Thymus (tissue), 11 donors: ENCODE measurements around the gene ASCL3. TPM values are rescaled to one million over a fixed set of nuclear protein-coding genes. Genes with fewer than 3 reads are reported as not detected.

Experiments
- DNase-seq, 9 donors: peaks; one replicate each; pipeline ENCODE4 v3.0.0-alpha.2; 2013; ENCODE audit warnings: low spot score in 9 of 9, low read depth in 6 of 9, missing footprints in 1 of 9
- H3K27ac ChIP-seq, 2 donors: one replicate each; pipeline ENCODE4 v1.5.1; 2013; ENCODE audit warnings: control low read depth in 1 of 2, low read depth in 1 of 2, low read length in 1 of 2, mild to moderate bottlenecking in 1 of 2, moderate library complexity in 1 of 2
- H3K27me3 ChIP-seq, 2 donors: one replicate each; pipeline ENCODE4 v1.5.1; 2013; ENCODE audit warnings: low read length in 1 of 2; ENCODE audit not compliant: control insufficient read depth in 2 of 2, insufficient read depth in 1 of 2
- H3K36me3 ChIP-seq, 2 donors: one replicate each; pipeline ENCODE4 v1.5.1; 2013; ENCODE audit warnings: low read length in 1 of 2, mild to moderate bottlenecking in 1 of 2, moderate library complexity in 1 of 2; ENCODE audit not compliant: control insufficient read depth in 2 of 2, insufficient read depth in 2 of 2
- H3K4me1 ChIP-seq, 2 donors: one replicate each; pipeline ENCODE4 v1.5.1; 2013; ENCODE audit warnings: low read length in 2 of 2; ENCODE audit not compliant: control insufficient read depth in 2 of 2, insufficient read depth in 2 of 2
- H3K4me3 ChIP-seq, 2 donors: one replicate each; pipeline ENCODE4 v1.5.1; 2013; ENCODE audit warnings: low read length in 2 of 2, control low read depth in 1 of 2, mild to moderate bottlenecking in 1 of 2
- H3K9me3 ChIP-seq, 2 donors: one replicate each; pipeline ENCODE4 v1.5.1; 2013; ENCODE audit warnings: low read length in 1 of 2, mild to moderate bottlenecking in 1 of 2; ENCODE audit not compliant: control insufficient read depth in 2 of 2, insufficient read depth in 1 of 2
- WGBS: extraction: QIAGEN DNeasy Blood & Tissue Kit; methylation state at CpG from one replicate; pipeline ENCODE4 v1.1.7; 2013; 5-methylcytosine and 5-hydroxymethylcytosine counted together
- polyA plus RNA-seq: library from polyadenylated mRNA; stranded (reverse); fragments of 200-250 nt; gene quantifications from one replicate; pipeline ENCODE4 v1.2.3, GENCODE V29; 2013
- total RNA-seq: library from RNA; stranded (reverse); fragments of 120-200 nt; gene quantifications from one replicate; pipeline ENCODE4 v1.2.4, GENCODE V29; 2013
- donor health status: healthy.

The ASCL3 gene
- total and polyA plus RNA-seq, 2 donors: 2.9 TPM; not detected in 1

DNA sequence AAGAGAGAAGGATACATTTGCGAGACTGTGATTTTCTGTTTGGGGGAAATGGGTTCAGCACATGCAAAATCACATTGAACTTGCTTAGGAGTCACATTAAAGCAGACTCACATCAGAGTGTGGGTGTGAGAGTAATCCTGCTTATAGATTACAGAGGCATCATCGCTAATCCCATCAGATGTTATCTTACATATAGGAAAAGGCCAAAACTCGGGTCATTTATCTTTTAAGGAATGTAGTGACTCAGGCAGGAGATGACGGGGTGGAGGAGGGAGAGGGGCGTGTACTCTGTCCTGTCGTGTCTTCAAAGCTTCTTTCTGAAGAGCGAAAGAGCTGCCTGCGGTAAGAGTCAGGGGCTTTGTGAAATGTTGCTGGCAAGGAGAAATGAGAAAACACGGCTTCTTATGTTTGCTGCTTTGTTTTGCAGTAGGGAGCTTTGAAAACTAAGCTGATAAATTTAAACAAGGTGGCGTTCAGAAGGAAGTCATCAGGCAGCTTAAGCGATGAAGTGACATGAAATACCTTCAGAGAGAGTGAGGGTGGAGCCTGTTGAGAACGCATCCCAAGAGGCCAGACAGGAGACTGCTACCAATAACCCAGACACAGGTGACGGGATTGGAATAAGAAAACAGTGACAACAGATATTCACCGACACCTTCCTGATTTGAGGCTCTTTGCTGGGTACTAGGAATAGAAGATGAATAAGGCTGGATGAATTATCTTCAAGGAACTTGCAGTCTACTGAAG, 7.9 kb downstream of the ASCL3 start:
- H3K4me3 ChIP-seq: no peak overlapping the region
- 88% methylated on average over 14 of the region's 14 CpGs for WGBS
- H3K36me3 ChIP-seq: no peaks in the 10 kb centered on the region
- peak overlapping the region; percentile 22 to 36 for H3K27ac ChIP-seq
- DNase-seq: peak in 1 of 9 donors; percentile 25
- H3K9me3 ChIP-seq: no peaks in the 10 kb centered on the region
- peaks cover 0 to 6% of the 10 kb centered on the region in 2 donors for H3K4me1 ChIP-seq
- H3K27me3 ChIP-seq: no peaks in the 10 kb centered on the region

DNA sequence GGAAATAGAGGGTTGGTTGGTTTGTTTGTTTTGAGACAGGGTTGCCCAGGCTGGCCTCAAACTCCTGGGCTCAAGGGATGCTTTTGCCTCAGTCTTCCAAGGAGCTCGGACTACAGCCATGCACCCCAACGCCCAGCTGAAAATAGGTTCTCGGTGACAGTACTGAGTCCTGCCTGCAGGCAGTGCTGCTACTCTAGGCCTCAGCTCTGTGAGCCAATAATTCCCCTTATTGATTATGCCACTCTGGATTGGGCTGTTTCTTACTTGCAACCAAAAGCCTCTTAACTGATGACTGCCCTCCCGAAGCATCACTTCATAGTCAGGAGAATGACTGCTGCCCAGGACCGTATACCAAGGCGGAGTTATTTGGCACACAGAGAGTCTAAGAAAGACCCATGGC, 8.9 kb downstream of the ASCL3 start:
- H3K27me3 ChIP-seq: no peaks in the 10 kb centered on the region
- H3K4me1 ChIP-seq: peaks cover 0 to 6% of the 10 kb centered on the region in 2 donors
- H3K27ac ChIP-seq: no peak overlapping the region
- WGBS: 96% methylated on average over 6 of the region's 6 CpGs
- no peaks in the 10 kb centered on the region for H3K9me3 ChIP-seq
- DNase-seq: no peak
- H3K4me3 ChIP-seq: no peak overlapping the region
- no peaks in the 10 kb centered on the region for H3K36me3 ChIP-seq

DNA sequence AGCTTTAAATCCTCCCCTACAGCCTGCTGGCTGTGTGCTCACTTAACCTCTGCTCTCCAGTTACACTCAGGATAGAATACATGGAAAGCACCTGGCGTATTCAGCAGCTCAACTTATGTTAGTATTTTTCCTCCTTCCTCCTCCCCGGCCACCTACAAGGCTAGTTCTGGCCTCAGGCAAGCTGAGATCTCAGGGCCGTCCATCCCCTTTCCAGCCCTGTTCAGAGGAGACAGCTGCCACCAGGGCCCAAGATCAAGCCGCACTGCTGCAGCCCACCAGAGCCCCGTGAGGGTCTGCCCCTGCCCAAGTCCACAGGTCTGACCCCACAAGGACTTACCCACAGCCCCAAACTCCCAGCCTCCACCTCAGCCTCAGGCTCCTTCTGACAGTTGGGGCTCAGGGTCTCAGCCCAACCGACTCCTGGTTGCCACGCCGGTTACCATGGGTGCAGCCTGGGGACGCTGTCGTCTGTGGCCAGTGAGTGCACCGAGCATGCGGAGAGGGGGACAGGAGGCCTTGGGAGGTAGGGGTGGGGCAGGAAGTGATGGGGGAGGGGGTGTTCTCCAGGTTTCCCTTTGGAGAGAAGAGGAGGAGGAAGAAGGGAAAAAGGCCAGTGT, 10.1 kb downstream of the ASCL3 start, which contains the start of gene C11orf16:
C11orf16 (minus strand) TSS at position 384 of the 617 bp plus-strand sequence. CDS start 639 bp downstream, outside the sequence.
- Histone ChIP-seq H3K27ac (peak within 1 kb of the TSS; percentile 58 to 68), H3K4me3 (no peak within 1 kb of the TSS), H3K9me3 (no peaks in the 10 kb centered on the region), H3K4me1 (peaks cover 0 to 10% of the 10 kb centered on the region in 2 donors), H3K27me3 (no peaks in the 10 kb centered on the region), H3K36me3 (no peaks in the 10 kb centered on the region)
- WGBS: 93% methylated on average over 12 of the region's 12 CpGs
- DNase-seq: no peak

DNA sequence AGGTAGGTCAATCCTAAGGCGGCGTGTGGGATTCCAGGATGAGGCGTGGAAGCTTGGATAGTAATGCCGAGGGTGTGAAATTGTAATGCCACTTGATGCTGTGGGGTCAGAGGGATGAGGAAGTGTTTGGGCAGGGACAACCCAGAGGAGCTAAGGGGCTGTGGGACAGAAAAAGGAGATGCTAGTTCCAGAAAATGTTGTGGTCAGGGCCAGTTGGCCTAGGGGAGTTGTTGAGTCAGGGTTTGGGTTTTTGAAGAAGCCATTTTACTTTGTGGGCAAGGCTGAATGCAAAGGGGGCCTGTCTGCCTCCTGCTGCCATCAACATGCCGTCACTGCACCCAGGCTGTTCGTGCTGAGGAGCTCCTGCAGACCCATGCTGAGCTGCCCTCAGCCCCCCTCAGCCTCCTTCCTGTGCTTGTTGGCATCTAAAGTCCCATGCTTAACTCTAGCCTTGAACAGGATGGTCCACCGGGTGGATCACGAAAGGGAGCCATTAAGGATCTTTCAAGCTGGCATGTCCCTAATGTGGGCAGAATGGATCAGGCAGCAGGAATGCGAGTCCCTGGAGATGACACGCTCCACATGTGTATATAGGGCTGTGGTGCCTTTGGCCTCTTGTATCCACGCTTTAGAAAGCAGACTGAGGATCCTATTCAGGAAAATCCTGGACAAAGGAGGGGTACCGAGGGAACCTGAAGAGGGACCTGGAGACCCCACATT, 12.2 kb downstream of the ASCL3 start:
- WGBS: 97% methylated on average over 12 of the region's 12 CpGs
- H3K9me3 ChIP-seq: no peaks in the 10 kb centered on the region
- peaks cover under 1 to 6% of the 10 kb centered on the region in 2 donors for H3K36me3 ChIP-seq
- DNase-seq: no peak
- peaks cover 0 to 10% of the 10 kb centered on the region in 2 donors for H3K4me1 ChIP-seq
- no peaks in the 10 kb centered on the region for H3K27me3 ChIP-seq
- no peak overlapping the region for H3K4me3 ChIP-seq
- H3K27ac ChIP-seq: peak overlapping the region in 1 of 2 donors; percentile 55

DNA sequence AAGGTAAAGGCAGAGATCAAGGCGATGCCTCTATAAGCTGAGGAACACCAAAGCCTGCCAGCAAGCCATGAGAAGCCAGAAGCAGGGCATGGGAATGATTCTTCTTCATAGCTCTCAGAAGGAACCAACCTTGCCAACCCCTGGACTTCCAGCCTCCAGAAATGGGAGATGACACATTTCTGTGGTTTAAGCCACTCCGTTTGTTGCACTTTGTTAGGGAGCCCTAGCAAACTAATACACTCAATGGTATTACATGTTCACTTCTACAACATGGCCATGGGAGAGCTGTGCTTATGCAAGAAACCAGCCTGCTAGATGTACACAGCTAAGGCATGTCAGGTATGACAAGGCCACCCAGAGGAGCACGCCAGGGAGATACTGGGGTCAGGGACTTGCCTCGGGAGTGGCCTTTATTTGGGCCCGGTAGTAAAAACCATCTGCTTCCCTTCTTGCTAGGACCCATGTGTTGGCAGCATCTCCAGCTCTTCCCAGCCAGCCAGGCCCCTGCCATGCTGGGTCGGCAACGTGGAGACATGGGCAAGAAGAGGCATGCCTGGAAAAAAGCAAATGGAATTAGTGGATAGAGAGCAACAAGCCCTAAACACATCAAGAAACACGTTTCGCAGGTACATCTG, 13.7 kb downstream of the ASCL3 start:
- Histone ChIP-seq H3K27ac (peak overlapping the region in 1 of 2 donors; percentile 43), H3K4me1 (peaks cover 0 to 10% of the 10 kb centered on the region in 2 donors)
- 94% methylated on average over 9 of the region's 9 CpGs for WGBS

DNA sequence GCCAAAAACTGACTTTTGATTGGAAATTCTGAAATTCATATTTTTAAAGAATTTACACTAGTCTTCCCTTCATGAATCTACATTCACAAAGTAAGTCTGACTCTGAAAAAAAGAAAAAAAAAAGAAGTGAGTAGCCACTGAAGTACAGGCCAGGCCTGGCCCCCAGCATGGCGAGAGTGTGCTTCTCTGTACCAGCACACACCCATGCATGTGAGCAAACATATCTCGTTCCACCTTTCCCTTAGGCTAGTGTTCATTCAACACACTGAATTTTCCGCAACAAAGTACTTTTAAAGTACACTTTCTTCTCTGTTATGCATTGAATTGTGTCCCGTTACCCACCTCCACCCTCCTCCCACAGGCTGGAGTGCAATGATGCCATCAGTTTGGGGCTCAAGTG, 14.6 kb downstream of the ASCL3 start:
- no peak for DNase-seq
- no peaks in the 10 kb centered on the region for H3K9me3 ChIP-seq
- H3K27ac ChIP-seq: no peak overlapping the region
- no peaks in the 10 kb centered on the region for H3K27me3 ChIP-seq
- H3K36me3 ChIP-seq: peaks cover 10 to 24% of the 10 kb centered on the region in 2 donors
- no peak overlapping the region for H3K4me3 ChIP-seq
- 94% methylated on average over 4 of the region's 4 CpGs for WGBS
- H3K4me1 ChIP-seq: peaks cover 0 to 6% of the 10 kb centered on the region in 2 donors

More for the DNA sequence above, 13.7 kb downstream of the ASCL3 start:
- DNase-seq: no peak
- Histone ChIP-seq H3K36me3 (peaks cover 10 to 20% of the 10 kb centered on the region in 2 donors), H3K9me3 (no peaks in the 10 kb centered on the region), H3K27me3 (no peaks in the 10 kb centered on the region), H3K4me3 (no peak overlapping the region)

DNA sequence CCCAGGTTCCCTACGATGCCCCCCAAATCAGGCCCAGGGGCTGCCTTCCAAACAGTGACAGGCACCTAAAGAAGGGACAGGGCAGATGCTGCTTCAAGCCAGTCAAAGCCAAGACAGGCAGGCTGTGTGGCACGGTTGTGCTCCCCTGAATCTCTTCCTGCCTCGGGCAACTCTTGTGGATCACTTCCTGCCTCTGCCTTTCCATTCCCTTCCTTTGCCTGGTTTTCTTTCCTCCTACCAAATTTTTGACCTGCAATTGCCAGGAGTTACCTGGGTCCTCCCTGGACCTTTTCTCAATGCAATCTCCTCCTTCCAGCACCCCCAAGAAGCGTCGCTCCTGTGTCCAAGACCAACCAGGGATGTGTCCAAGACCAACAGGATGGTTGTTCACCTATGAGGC, 15.6 kb downstream of the ASCL3 start:
- peaks cover 0 to 4% of the 10 kb centered on the region in 2 donors for H3K4me1 ChIP-seq

DNA sequence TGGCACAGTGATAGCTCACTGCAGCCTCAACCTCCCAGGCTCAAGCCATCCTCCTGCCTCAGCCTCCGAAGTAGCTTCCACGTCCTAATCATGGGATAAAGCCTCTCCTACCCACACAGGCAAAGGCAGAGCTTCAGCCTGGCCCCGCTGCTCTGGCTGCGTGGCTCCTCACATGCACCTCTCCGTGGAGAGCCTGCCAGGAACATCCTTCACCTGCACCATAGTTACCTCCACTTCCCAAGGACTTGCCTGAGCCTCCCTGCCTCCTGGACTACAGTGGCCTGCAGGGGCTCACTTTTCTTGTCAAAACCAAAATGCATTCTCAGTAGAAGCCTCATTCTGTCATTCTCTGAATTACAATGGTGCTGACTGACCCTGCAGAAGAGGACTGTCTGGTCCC, 16.6 kb downstream of the ASCL3 start:
- 88% methylated on average over 5 of the region's 5 CpGs for WGBS
- Histone ChIP-seq H3K27me3 (no peaks in the 10 kb centered on the region), H3K9me3 (no peaks in the 10 kb centered on the region), H3K4me3 (no peak overlapping the region), H3K36me3 (peaks cover 20 to 42% of the 10 kb centered on the region in 2 donors), H3K4me1 (peaks cover 0 to 4% of the 10 kb centered on the region in 2 donors), H3K27ac (no peak overlapping the region)
- no peak for DNase-seq

More for the DNA sequence above, 15.6 kb downstream of the ASCL3 start:
- Histone ChIP-seq H3K27me3 (no peaks in the 10 kb centered on the region), H3K27ac (no peak overlapping the region), H3K9me3 (no peaks in the 10 kb centered on the region), H3K36me3 (peaks cover 13 to 32% of the 10 kb centered on the region in 2 donors), H3K4me3 (no peak overlapping the region)
- WGBS: 97% methylated on average over 5 of the region's 5 CpGs
- no peak for DNase-seq
